ENCODE data around the gene CHST14. TPM values are rescaled to one million over a fixed set of nuclear protein-coding genes. Genes with fewer than 3 reads are reported as not detected.

CHST14 gene
- total RNA-seq, 1 experiment from 2014 or later = 27.9 TPM

- no peak for DNase-seq (ENCODE audit: low read depth)
These were observed 8.8 kb upstream of the CHST14 start for GRCh38 chr15:40461958-40462357.

- no peak for DNase-seq (ENCODE audit: low read depth)
These were observed 7.5 kb upstream of the CHST14 start for GRCh38 chr15:40463279-40463678.

GRCh38 chr15:40463886-40464545 is 6.8 kb upstream of the CHST14 start:
- no peak for DNase-seq (ENCODE audit: low read depth)

GRCh38 chr15:40464595-40465185 is 6.1 kb upstream of the CHST14 start:
- no peak for DNase-seq (ENCODE audit: low read depth)

GRCh38 chr15:40465939-40466338 is 4.8 kb upstream of the CHST14 start:
- DNase-seq (ENCODE audit: low read depth) = no peak

- no peak for DNase-seq (ENCODE audit: low read depth)
These were observed 4.1 kb upstream of the CHST14 start for GRCh38 chr15:40466426-40467260.

GRCh38 chr15:40467261-40467615 is 3.5 kb upstream of the CHST14 start:
- DNase-seq (ENCODE audit: low read depth) = no peak

GRCh38 chr15:40468898-40469331 is 1.9 kb upstream of the CHST14 start:
- DNase-seq (ENCODE audit: low read depth) = no peak

GRCh38 chr15:40469776-40470390 is 901 bp upstream of the CHST14 start:
- DNase-seq (ENCODE audit: low read depth) = peak; percentile 20

GRCh38 chr15:40471105-40471807 is 472 bp downstream of the CHST14 start:
- DNase-seq (ENCODE audit: low read depth) = no peak

- DNase-seq (ENCODE audit: low read depth) = no peak
These were observed 995 bp downstream of the CHST14 start for GRCh38 chr15:40471808-40472150.

- DNase-seq (ENCODE audit: low read depth) = no peak
These were observed 1.5 kb downstream of the CHST14 start for GRCh38 chr15:40472171-40472727.

GRCh38 chr15:40474581-40474980 is 3.8 kb downstream of the CHST14 start:
- DNase-seq (ENCODE audit: low read depth) = no peak

GRCh38 chr15:40477642-40478327 is 7.0 kb downstream of the CHST14 start:
- no peak for DNase-seq (ENCODE audit: low read depth)

GRCh38 chr15:40479024-40479423 is 8.2 kb downstream of the CHST14 start:
- no peak for DNase-seq (ENCODE audit: low read depth)

- peak; percentile 38 for DNase-seq (ENCODE audit: low read depth)
These were observed 10.7 kb downstream of the CHST14 start for GRCh38 chr15:40481341-40482074.

- no peak for DNase-seq (ENCODE audit: low read depth)
These were observed 13.1 kb downstream of the CHST14 start for GRCh38 chr15:40483919-40484318.

GRCh38 chr15:40486066-40486770 is 15.4 kb downstream of the CHST14 start:
- no peak for DNase-seq (ENCODE audit: low read depth)
